CD4-positive, alpha-beta T cell (primary cell): ENCODE results near the gene CWC27. TPM values are rescaled to one million over a fixed set of nuclear protein-coding genes. Genes with fewer than 3 reads are reported as not detected.
"Not testable (repeated sequence)": the region's sequence is repeated elsewhere in the genome, so short reads cannot be mapped to it uniquely, and the experiment has no call there.

Source experiments
- ATAC-seq: fragments of 200-7000 bp; cut with Tn5 transposase; one replicate; pipeline ENCODE4 v1.10.0; 2022; ENCODE audit warnings: mild to moderate bottlenecking; ENCODE audit not compliant: poor library complexity
- CTCF ChIA-PET: fragments of 350-600 bp; sonication (Branson Sonifier 250); formaldehyde crosslinking; loops from one replicate; lab custom pipeline; 2021; ENCODE audit warnings: antibody characterized with exemption, inconsistent platforms; lab: Charles Lee
- POLR2A ChIA-PET: fragments of 350-600 bp; sonication (Branson Sonifier 250); formaldehyde crosslinking; loops from one replicate; lab custom pipeline; 2021; ENCODE audit warnings: antibody characterized with exemption, inconsistent platforms; lab: Charles Lee
- DNase-seq, 14 experiments: peaks; one replicate each; pipeline ENCODE4 v3.0.0-alpha.2; 2013 to 2020; ENCODE audit warnings: mixed read lengths in 2 of 14
- H3K27ac ChIP-seq, 2 donors: one replicate each; pipeline versions ENCODE4 v1.5.1 to v1.7.0; 2013; ENCODE audit warnings: low read length in 2 of 2, low read depth in 1 of 2, mild to moderate bottlenecking in 1 of 2
- H3K27me3 ChIP-seq, 2 experiments: 1 replicate in 1 of 2; 2 replicates in 1 of 2; pipeline versions ENCODE4 v1.6.1 to v1.7.0; 2013; ENCODE audit warnings: low read length in 2 of 2, control low read depth in 1 of 2, mild to moderate bottlenecking in 1 of 2, moderate library complexity in 1 of 2; ENCODE audit not compliant: insufficient read depth in 2 of 2, control insufficient read depth in 1 of 2
- H3K36me3 ChIP-seq: one replicate; pipeline ENCODE4 v1.6.1; 2013; ENCODE audit warnings: low read length, control low read depth; ENCODE audit not compliant: insufficient read depth
- H3K4me1 ChIP-seq: one replicate; pipeline ENCODE4 v1.6.1; 2013; ENCODE audit warnings: low read length, control low read depth; ENCODE audit not compliant: insufficient read depth
- H3K4me3 ChIP-seq: one replicate; pipeline ENCODE4 v1.5.1; 2013; ENCODE audit warnings: mild to moderate bottlenecking, low read length, moderate library complexity
- H3K9me3 ChIP-seq, 2 experiments: 1 replicate in 1 of 2; 2 replicates in 1 of 2; pipeline versions ENCODE4 v1.6.1 to v1.7.0; 2013; ENCODE audit warnings: low read length in 2 of 2, mild to moderate bottlenecking in 2 of 2, control low read depth in 1 of 2, moderate library complexity in 1 of 2; ENCODE audit not compliant: control insufficient read depth in 1 of 2, insufficient read depth in 1 of 2
- H3K27ac Mint-ChIP-seq: one replicate; pipeline ENCODE4 v1.8.0; 2020; ENCODE audit warnings: mixed read lengths
- H3K27me3 Mint-ChIP-seq: one replicate; pipeline ENCODE4 v1.8.0; 2021; ENCODE audit warnings: mixed read lengths
- H3K36me3 Mint-ChIP-seq: one replicate; pipeline ENCODE4 v1.8.0; 2021; ENCODE audit warnings: low read depth, mixed read lengths
- H3K4me1 Mint-ChIP-seq: one replicate; pipeline ENCODE4 v1.8.0; 2021; ENCODE audit warnings: low read depth, mixed read lengths
- H3K4me3 Mint-ChIP-seq: one replicate; pipeline ENCODE4 v1.8.0; 2020; ENCODE audit warnings: mild to moderate bottlenecking, mixed read lengths
- H3K9me3 Mint-ChIP-seq: one replicate; pipeline ENCODE4 v1.8.0; 2020; ENCODE audit warnings: mixed read lengths
- intact Hi-C, 2 experiments: fragments of 100-400 bp; cut with DNase I in 1 of 2; cut with micrococcal nuclease in 1 of 2; formaldehyde crosslinking; loops; one replicate each; pipeline versions ENCODE4 v1.15.1 to v1.9.0; 2023 to 2025; cut with DNase I, micrococcal nuclease
- total RNA-seq, 174 experiments: library from RNA in 2 of 174; stranded (reverse) in 2 of 174; gene quantifications; one replicate each; pipeline ENCODE4 v1.2.3 and lab custom pipeline; 2021 to 2026
- TF ChIP-seq, protein P1 (sequence below): fragments of 200-600 bp; IDR thresholded peaks from one replicate; pipeline ENCODE4 v1.8.0; 2022; ENCODE audit warnings: antibody characterized with exemption, mild to moderate bottlenecking

The CWC27 gene
- total RNA-seq, 2 experiments from 2014 or later = 14.2 to 14.5 TPM

DNA sequence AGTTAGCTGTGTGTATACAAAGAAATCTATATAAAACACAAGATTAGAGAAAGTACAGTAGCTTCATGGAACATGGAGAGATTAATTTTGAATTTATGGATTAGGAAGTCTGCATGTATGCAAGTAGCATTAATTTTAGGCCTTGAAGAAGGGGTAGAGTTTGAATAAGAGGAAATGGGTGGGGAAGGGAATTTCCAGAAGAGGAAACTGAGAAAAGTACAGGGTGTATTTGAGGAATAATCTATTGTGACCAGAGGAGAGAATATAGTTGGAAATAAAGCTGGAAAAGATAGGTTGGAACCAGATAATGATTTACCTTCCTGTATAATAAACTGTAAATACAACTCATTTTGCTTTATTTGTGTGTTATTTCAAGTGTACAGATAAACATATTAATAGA is 53.6 kb downstream of the CWC27 start:
- ChIA-PET CTCF (interaction anchor here (0.7 kb wide), 1 partner anchor 8 kb away, joined by 3 read pairs; no protein-coding TSS in a partner anchor), POLR2A (no interaction called here)
- H3K36me3 Mint-ChIP-seq = peaks cover 33% of the 10 kb centered on the region
- Histone ChIP-seq H3K27me3 (no peaks in the 10 kb centered on the region), H3K4me3 (no peak overlapping the region), H3K36me3 (no peaks in the 10 kb centered on the region), H3K27ac (no peak overlapping the region), H3K9me3 (no peaks in the 10 kb centered on the region), H3K4me1 (no peaks in the 10 kb centered on the region)
- peaks cover 13% of the 10 kb centered on the region for H3K4me1 Mint-ChIP-seq
- TF ChIP-seq, protein P1, sequence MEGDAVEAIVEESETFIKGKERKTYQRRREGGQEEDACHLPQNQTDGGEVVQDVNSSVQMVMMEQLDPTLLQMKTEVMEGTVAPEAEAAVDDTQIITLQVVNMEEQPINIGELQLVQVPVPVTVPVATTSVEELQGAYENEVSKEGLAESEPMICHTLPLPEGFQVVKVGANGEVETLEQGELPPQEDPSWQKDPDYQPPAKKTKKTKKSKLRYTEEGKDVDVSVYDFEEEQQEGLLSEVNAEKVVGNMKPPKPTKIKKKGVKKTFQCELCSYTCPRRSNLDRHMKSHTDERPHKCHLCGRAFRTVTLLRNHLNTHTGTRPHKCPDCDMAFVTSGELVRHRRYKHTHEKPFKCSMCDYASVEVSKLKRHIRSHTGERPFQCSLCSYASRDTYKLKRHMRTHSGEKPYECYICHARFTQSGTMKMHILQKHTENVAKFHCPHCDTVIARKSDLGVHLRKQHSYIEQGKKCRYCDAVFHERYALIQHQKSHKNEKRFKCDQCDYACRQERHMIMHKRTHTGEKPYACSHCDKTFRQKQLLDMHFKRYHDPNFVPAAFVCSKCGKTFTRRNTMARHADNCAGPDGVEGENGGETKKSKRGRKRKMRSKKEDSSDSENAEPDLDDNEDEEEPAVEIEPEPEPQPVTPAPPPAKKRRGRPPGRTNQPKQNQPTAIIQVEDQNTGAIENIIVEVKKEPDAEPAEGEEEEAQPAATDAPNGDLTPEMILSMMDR = no peak
- H3K27me3 Mint-ChIP-seq = no peaks in the 10 kb centered on the region
- ATAC-seq = no peak
- H3K27ac Mint-ChIP-seq = no peak overlapping the region
- intact Hi-C loops = no loop called here
- H3K4me3 Mint-ChIP-seq = no peak overlapping the region
- peak in 1 of 14 experiments; percentile 10 for DNase-seq
- no peaks in the 10 kb centered on the region for H3K9me3 Mint-ChIP-seq

DNA sequence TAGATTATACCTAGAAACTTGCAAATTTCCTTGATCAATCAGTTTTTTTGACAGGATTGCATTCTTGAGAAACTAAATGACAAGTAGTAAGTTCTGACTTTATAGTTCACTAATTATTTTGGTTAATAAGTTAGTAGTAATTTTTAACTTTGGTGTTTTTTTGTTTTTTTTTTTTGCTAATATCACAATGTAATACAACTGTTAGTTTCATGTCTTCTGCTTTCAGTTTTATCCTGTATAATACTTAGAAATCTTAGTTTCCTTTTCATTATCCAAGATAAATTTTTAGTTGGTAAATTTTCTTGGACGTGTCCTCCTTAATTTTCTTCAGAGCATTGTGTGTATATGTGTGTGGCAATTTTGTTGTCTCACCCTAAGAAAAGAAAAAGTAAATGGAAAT is 57.8 kb downstream of the CWC27 start:
- H3K9me3 Mint-ChIP-seq = no peaks in the 10 kb centered on the region
- ATAC-seq (no peak), DNase-seq (no peak)
- Histone ChIP-seq H3K27me3 (no peaks in the 10 kb centered on the region), H3K4me1 (no peaks in the 10 kb centered on the region), H3K36me3 (peaks cover 5% of the 10 kb centered on the region), H3K27ac (no peak overlapping the region), H3K9me3 (no peaks in the 10 kb centered on the region), H3K4me3 (no peak overlapping the region)
- ChIA-PET CTCF (no interaction called here), POLR2A (no interaction called here)
- no peak overlapping the region for H3K27ac Mint-ChIP-seq
- H3K4me3 Mint-ChIP-seq = no peak overlapping the region
- intact Hi-C loops = no loop called here
- H3K27me3 Mint-ChIP-seq = no peaks in the 10 kb centered on the region
- TF ChIP-seq, protein P1 = no peak
- H3K36me3 Mint-ChIP-seq = peaks cover 50% of the 10 kb centered on the region
- H3K4me1 Mint-ChIP-seq = peaks cover 10% of the 10 kb centered on the region

DNA sequence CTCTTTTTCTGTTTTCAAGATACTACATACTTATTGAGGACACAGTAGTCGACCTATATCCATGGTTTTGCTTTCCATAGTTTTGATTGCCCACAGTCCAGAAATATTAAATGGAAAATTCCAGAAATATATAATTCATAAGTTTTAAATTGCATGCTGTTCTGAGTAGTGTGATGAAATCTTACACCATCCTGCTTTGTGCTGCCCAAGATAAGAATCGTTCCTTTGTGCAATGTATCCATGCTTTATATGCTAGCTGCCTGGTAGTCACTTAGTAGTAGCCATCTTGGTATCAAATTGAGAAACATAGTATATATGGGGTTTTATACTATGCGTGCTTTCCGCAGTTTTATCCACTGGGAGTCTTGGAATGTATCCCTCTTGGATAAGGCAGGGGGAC is 59.0 kb downstream of the CWC27 start:
- ChIA-PET CTCF (no interaction called here), POLR2A (no interaction called here)
- H3K36me3 Mint-ChIP-seq = peaks cover 58% of the 10 kb centered on the region
- Histone ChIP-seq H3K9me3 (no peaks in the 10 kb centered on the region), H3K4me1 (no peaks in the 10 kb centered on the region), H3K4me3 (no peak overlapping the region), H3K27me3 (no peaks in the 10 kb centered on the region), H3K27ac (no peak overlapping the region), H3K36me3 (peaks cover 5% of the 10 kb centered on the region)
- TF ChIP-seq, protein P1 = no peak
- no peaks in the 10 kb centered on the region for H3K9me3 Mint-ChIP-seq
- no peak overlapping the region for H3K27ac Mint-ChIP-seq
- DNase-seq = no peak
- intact Hi-C loops = no loop called here
- ATAC-seq = no peak
- no peak overlapping the region for H3K4me3 Mint-ChIP-seq
- no peaks in the 10 kb centered on the region for H3K4me1 Mint-ChIP-seq
- no peaks in the 10 kb centered on the region for H3K27me3 Mint-ChIP-seq

DNA sequence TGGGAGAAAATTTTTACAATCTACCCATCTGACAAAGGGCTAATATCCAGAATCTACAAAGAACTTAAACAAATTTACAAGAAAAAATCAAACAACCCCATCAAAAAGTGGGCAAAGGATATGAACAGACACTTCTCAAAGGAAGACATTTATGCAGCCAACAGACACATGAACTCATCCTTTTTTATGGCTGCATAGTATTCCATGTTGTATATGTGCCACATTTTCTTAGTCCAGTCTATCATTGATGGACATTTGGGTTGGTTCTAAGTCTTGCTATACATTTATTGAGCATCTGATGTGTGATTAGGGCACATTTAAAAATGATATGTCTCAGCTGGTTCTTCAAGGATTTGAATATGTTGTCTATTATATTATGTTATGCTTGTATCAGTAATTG is 61.9 kb downstream of the CWC27 start:
- H3K27ac Mint-ChIP-seq, H3K36me3 ChIP-seq, DNase-seq, ATAC-seq, H3K27me3 ChIP-seq, POLR2A ChIA-PET, H3K9me3 ChIP-seq, H3K4me1 Mint-ChIP-seq, H3K4me1 ChIP-seq, H3K4me3 Mint-ChIP-seq, H3K4me3 ChIP-seq, H3K27ac ChIP-seq, H3K27me3 Mint-ChIP-seq, intact Hi-C loops, H3K9me3 Mint-ChIP-seq: not testable (repeated sequence)
- CTCF ChIA-PET = interaction anchor here (1.0 kb wide), 1 partner anchor 8 kb away, joined by 3 read pairs; no protein-coding TSS in a partner anchor
- H3K36me3 Mint-ChIP-seq = peaks cover 57% of the 10 kb centered on the region
